Astrocyte (in vitro differentiated cells and primary cell): ENCODE measurements around the gene WDR59. TPM values are rescaled to one million over a fixed set of nuclear protein-coding genes. Genes with fewer than 3 reads are reported as not detected.

Source experiments
- DNase-seq: peaks from one replicate; pipeline ENCODE4 v3.0.0-alpha.2; 2010; ENCODE audit warnings: low read depth
- FAIRE-seq: peaks from 2 replicates; lab custom pipeline; 2011; peaks lifted over from hg19 to GRCh38; lab: Jason Lieb, UNC
- H2AFZ ChIP-seq: 2 replicates; pipeline ENCODE4 v1.6.0; 2012; ENCODE audit warnings: low read depth, low read length, inconsistent platforms
- H3K27ac ChIP-seq: 2 replicates; pipeline ENCODE4 v1.5.1; 2011; ENCODE audit warnings: low read depth, low read length, inconsistent platforms
- H3K27me3 ChIP-seq: 2 replicates; pipeline ENCODE4 v1.6.0; 2011; ENCODE audit warnings: low read length, inconsistent platforms; ENCODE audit not compliant: insufficient read depth
- H3K36me3 ChIP-seq: 2 replicates; pipeline ENCODE4 v1.5.1; 2011; ENCODE audit warnings: low read length, inconsistent platforms; ENCODE audit not compliant: insufficient read depth
- H3K4me1 ChIP-seq: 2 replicates; pipeline ENCODE4 v1.5.1; 2011; ENCODE audit warnings: low read length, inconsistent platforms; ENCODE audit not compliant: insufficient read depth
- H3K4me2 ChIP-seq: 2 replicates; pipeline ENCODE4 v1.6.0; 2012; ENCODE audit warnings: low read length, inconsistent platforms
- H3K4me3 ChIP-seq: 2 replicates; pipeline ENCODE4 v1.5.1; 2011; ENCODE audit warnings: low read depth, mild to moderate bottlenecking, low read length, inconsistent platforms; ENCODE audit not compliant: insufficient read depth
- H3K79me2 ChIP-seq: 2 replicates; pipeline ENCODE4 v1.6.0; 2012; ENCODE audit warnings: mild to moderate bottlenecking, low read length, inconsistent platforms; ENCODE audit not compliant: insufficient read depth
- H3K9ac ChIP-seq: 2 replicates; pipeline ENCODE4 v1.6.0; 2012; ENCODE audit warnings: mild to moderate bottlenecking, low read length, inconsistent platforms
- H3K9me3 ChIP-seq: 2 replicates; pipeline ENCODE4 v1.5.1; 2012; ENCODE audit warnings: low read depth, mild to moderate bottlenecking, low read length, inconsistent platforms; ENCODE audit not compliant: insufficient read depth
- H4K20me1 ChIP-seq: 2 replicates; pipeline ENCODE4 v1.6.0; 2012; ENCODE audit warnings: low read length, inconsistent platforms; ENCODE audit not compliant: insufficient read depth
- H3K27ac Mint-ChIP-seq: one replicate; pipeline ENCODE4 v1.8.0; 2021; ENCODE audit warnings: mild to moderate bottlenecking, mixed read lengths; ENCODE audit not compliant: unreplicated experiment
- H3K27me3 Mint-ChIP-seq: one replicate; pipeline ENCODE4 v1.8.0; 2021; ENCODE audit warnings: low read depth, mixed read lengths; ENCODE audit not compliant: unreplicated experiment
- H3K36me3 Mint-ChIP-seq: one replicate; pipeline ENCODE4 v1.8.0; 2021; ENCODE audit warnings: low read depth, mixed read lengths; ENCODE audit not compliant: unreplicated experiment
- H3K4me1 Mint-ChIP-seq: one replicate; pipeline ENCODE4 v1.8.0; 2021; ENCODE audit warnings: low read depth, mixed read lengths; ENCODE audit not compliant: unreplicated experiment
- H3K4me3 Mint-ChIP-seq: one replicate; pipeline ENCODE4 v1.8.0; 2021; ENCODE audit warnings: mild to moderate bottlenecking, moderate library complexity, mixed read lengths; ENCODE audit not compliant: unreplicated experiment
- H3K9me3 Mint-ChIP-seq: one replicate; pipeline ENCODE4 v1.8.0; 2021; ENCODE audit warnings: mild to moderate bottlenecking, mixed read lengths; ENCODE audit not compliant: unreplicated experiment
- CTCF ChIP-seq: IDR thresholded peaks from 2 replicates; pipeline ENCODE4 v1.5.1; 2011; ENCODE audit warnings: low read depth, mild to moderate bottlenecking, inconsistent platforms, low read length, moderate library complexity; ENCODE audit not compliant: insufficient read depth
- EZH2 ChIP-seq: IDR thresholded peaks from 2 replicates; pipeline ENCODE4 v1.6.1; 2012; ENCODE audit warnings: mild to moderate bottlenecking, low read length, inconsistent platforms; ENCODE audit not compliant: insufficient read depth
- total RNA-seq: library from RNA; stranded (reverse); gene quantifications from 2 replicates; pipeline ENCODE4 v1.2.1, GENCODE V29; 2021

The WDR59 gene
- total RNA-seq, 1 donor from 2014 or later: 63.8 TPM

GRCh38 chr16:75011634-75012307 lies 26.8 kb upstream of the WDR59 start:
- H3K9ac ChIP-seq: peak overlapping the region; percentile 58
- DNase-seq (peak; percentile 94), FAIRE-seq (no peak)
- peaks cover 37% of the 10 kb centered on the region for H4K20me1 ChIP-seq
- no peaks in the 10 kb centered on the region for H3K9me3 ChIP-seq
- peaks cover 87% of the 10 kb centered on the region for H3K79me2 ChIP-seq
- peak overlapping the region; percentile 30 for H3K4me3 ChIP-seq
- peaks cover 21% of the 10 kb centered on the region for H3K4me1 Mint-ChIP-seq
- no peaks in the 10 kb centered on the region for H3K9me3 Mint-ChIP-seq
- peak overlapping the region; percentile 89 for H3K27ac Mint-ChIP-seq
- H3K36me3 Mint-ChIP-seq: no peaks in the 10 kb centered on the region
- H3K4me1 ChIP-seq: peaks cover 22% of the 10 kb centered on the region
- H3K27ac ChIP-seq: peak overlapping the region; percentile 81
- H3K4me2 ChIP-seq: peak overlapping the region; percentile 79
- no peak overlapping the region for H3K4me3 Mint-ChIP-seq
- no peaks in the 10 kb centered on the region for H3K27me3 Mint-ChIP-seq
- TF ChIP-seq EZH2: no peak
- TF ChIP-seq CTCF: no peak
- H2AFZ ChIP-seq: peak overlapping the region; percentile 23
- no peaks in the 10 kb centered on the region for H3K27me3 ChIP-seq
- H3K36me3 ChIP-seq: peaks cover 3% of the 10 kb centered on the region

- Histone ChIP-seq H3K36me3 (peaks cover 3% of the 10 kb centered on the region), H3K9ac (no peak overlapping the region), H3K79me2 (peaks cover 89% of the 10 kb centered on the region), H3K4me2 (no peak overlapping the region), H4K20me1 (peaks cover 51% of the 10 kb centered on the region), H3K27ac (no peak overlapping the region), H3K4me3 (no peak overlapping the region), H3K9me3 (no peaks in the 10 kb centered on the region), H3K4me1 (peaks cover 22% of the 10 kb centered on the region), H3K27me3 (no peaks in the 10 kb centered on the region), H2AFZ (no peak overlapping the region)
- TF ChIP-seq CTCF (no peak), EZH2 (no peak)
- no peaks in the 10 kb centered on the region for H3K36me3 Mint-ChIP-seq
- peaks cover 21% of the 10 kb centered on the region for H3K4me1 Mint-ChIP-seq
- FAIRE-seq (no peak), DNase-seq (no peak)
- no peak overlapping the region for H3K27ac Mint-ChIP-seq
- no peaks in the 10 kb centered on the region for H3K27me3 Mint-ChIP-seq
- H3K9me3 Mint-ChIP-seq: no peaks in the 10 kb centered on the region
- no peak overlapping the region for H3K4me3 Mint-ChIP-seq
These were observed 25.5 kb upstream of the WDR59 start for GRCh38 chr16:75010427-75010826.

GRCh38 chr16:75007443-75007842 lies 22.5 kb upstream of the WDR59 start:
- H3K9ac ChIP-seq: no peak overlapping the region
- no peak overlapping the region for H3K4me3 ChIP-seq
- FAIRE-seq (no peak), DNase-seq (no peak)
- no peak overlapping the region for H3K4me2 ChIP-seq
- Mint-ChIP-seq H3K4me1 (peaks cover 25% of the 10 kb centered on the region), H3K27me3 (no peaks in the 10 kb centered on the region), H3K4me3 (no peak overlapping the region), H3K9me3 (no peaks in the 10 kb centered on the region), H3K36me3 (peaks cover 2% of the 10 kb centered on the region), H3K27ac (no peak overlapping the region)
- H3K36me3 ChIP-seq: peaks cover 3% of the 10 kb centered on the region
- TF ChIP-seq CTCF (no peak), EZH2 (no peak)
- no peak overlapping the region for H2AFZ ChIP-seq
- H3K9me3 ChIP-seq: no peaks in the 10 kb centered on the region
- H3K4me1 ChIP-seq: peaks cover 16% of the 10 kb centered on the region
- H3K79me2 ChIP-seq: peaks cover 90% of the 10 kb centered on the region
- H3K27me3 ChIP-seq: no peaks in the 10 kb centered on the region
- H3K27ac ChIP-seq: no peak overlapping the region
- peaks cover 81% of the 10 kb centered on the region for H4K20me1 ChIP-seq
